ENCODE data around the gene CGB3. TPM values are rescaled to one million over a fixed set of nuclear protein-coding genes. Genes with fewer than 3 reads are reported as not detected.
A peak's percentile ranks its signal among the peaks of the same experiment; 100 is the strongest.

CGB3 gene
- total and polyA plus RNA-seq, 3 donors from 2014 or later = not detected

DNA sequence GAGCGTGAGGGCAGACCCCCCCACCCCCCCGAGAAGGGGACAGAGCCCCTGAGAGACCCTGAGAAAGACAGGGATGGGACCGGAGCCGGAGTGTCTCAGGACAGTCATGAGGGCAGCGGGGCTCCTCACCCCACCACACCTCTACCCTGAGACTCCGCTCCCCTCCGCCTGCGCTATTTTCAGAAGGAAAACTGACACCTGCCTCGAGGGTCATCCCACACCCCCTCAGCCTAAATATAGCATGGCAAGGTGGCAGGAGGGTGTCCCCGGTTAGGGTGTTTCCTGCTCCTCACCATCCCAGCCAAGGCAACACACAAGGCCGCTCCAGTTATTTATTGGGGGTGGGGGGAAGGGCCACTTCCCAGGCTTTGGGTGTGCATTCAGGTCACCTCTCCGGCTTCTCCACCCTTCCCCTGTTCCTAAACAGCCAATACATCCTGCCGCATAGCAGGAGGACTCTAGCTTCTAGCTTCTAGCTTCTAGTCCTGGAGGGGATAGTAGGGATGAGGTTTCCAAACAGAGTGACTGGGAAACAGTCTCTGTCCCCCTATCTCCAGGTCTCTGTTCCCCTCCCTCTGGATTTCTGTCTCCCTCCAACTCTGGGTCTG lies 41.9 kb upstream of the CGB3 start:
- H3K9me3 ChIP-seq = no peaks in the 10 kb centered on the region
- peaks cover 13% of the 10 kb centered on the region for H3K4me1 ChIP-seq
- no peak overlapping the region for H3K4me3 ChIP-seq
- TF ChIP-seq POLR2A (IDR thresholded peaks at IDR 0.05) = no peak
- TF ChIP-seq, protein P1, sequence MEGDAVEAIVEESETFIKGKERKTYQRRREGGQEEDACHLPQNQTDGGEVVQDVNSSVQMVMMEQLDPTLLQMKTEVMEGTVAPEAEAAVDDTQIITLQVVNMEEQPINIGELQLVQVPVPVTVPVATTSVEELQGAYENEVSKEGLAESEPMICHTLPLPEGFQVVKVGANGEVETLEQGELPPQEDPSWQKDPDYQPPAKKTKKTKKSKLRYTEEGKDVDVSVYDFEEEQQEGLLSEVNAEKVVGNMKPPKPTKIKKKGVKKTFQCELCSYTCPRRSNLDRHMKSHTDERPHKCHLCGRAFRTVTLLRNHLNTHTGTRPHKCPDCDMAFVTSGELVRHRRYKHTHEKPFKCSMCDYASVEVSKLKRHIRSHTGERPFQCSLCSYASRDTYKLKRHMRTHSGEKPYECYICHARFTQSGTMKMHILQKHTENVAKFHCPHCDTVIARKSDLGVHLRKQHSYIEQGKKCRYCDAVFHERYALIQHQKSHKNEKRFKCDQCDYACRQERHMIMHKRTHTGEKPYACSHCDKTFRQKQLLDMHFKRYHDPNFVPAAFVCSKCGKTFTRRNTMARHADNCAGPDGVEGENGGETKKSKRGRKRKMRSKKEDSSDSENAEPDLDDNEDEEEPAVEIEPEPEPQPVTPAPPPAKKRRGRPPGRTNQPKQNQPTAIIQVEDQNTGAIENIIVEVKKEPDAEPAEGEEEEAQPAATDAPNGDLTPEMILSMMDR (IDR thresholded peaks at IDR 0.05) = no peak
- no peaks in the 10 kb centered on the region for H3K36me3 ChIP-seq (ENCODE audit: low read depth, missing control alignments)
- DNase-seq = no peak
- intact Hi-C loops (cut with DNase I; ENCODE audit: low total_unique reads) = no loop called here
- H3K27me3 ChIP-seq = no peaks in the 10 kb centered on the region
- 57 to 65% methylated on average over 13 of the region's 13 CpGs for WGBS, 2 donors
- no peak overlapping the region for H3K27ac ChIP-seq

GRCh38 chr19:49064768-49065611 lies 40.9 kb upstream of the CGB3 start, which contains the start of gene NTF4:
Gene NTF4 (minus strand): TSS chr19:49064818. CDS start chr19:49061997, 2,821 bp downstream.
- WGBS, 2 donors = 5 to 19% methylated on average over 7 to 45 of the region's 53 CpGs
- Histone ChIP-seq H3K4me3 (peak within 1 kb of the TSS; percentile 18 to 27), H3K9me3 (no peaks in the 10 kb centered on the region), H3K4me1 (peaks cover 13% of the 10 kb centered on the region), H3K27ac (no peak within 1 kb of the TSS), H3K27me3 (no peaks in the 10 kb centered on the region), H3K36me3 (ENCODE audit: low read depth, missing control alignments) (no peaks in the 10 kb centered on the region)
- no peak for DNase-seq
- intact Hi-C loops (cut with DNase I; ENCODE audit: low total_unique reads) = no loop called here
- TF ChIP-seq POLR2A (IDR thresholded peaks at IDR 0.05) = no peak
- TF ChIP-seq, protein P1 (IDR thresholded peaks at IDR 0.05) = no peak

GRCh38 chr19:49064029-49064629 lies 40.0 kb upstream of the CGB3 start:
- no peak overlapping the region for H3K27ac ChIP-seq
- no peak overlapping the region for H3K4me3 ChIP-seq
- H3K9me3 ChIP-seq = no peaks in the 10 kb centered on the region
- TF ChIP-seq POLR2A (IDR thresholded peaks at IDR 0.05) = no peak
- TF ChIP-seq, protein P1 (IDR thresholded peaks at IDR 0.05) = no peak
- H3K36me3 ChIP-seq (ENCODE audit: low read depth, missing control alignments) = no peaks in the 10 kb centered on the region
- DNase-seq = no peak
- H3K4me1 ChIP-seq = peaks cover 13% of the 10 kb centered on the region
- no peaks in the 10 kb centered on the region for H3K27me3 ChIP-seq
- intact Hi-C loops (cut with DNase I; ENCODE audit: low total_unique reads) = no loop called here
- WGBS, 2 donors = 37 to 50% methylated on average over 9 to 10 of the region's 10 CpGs

DNA sequence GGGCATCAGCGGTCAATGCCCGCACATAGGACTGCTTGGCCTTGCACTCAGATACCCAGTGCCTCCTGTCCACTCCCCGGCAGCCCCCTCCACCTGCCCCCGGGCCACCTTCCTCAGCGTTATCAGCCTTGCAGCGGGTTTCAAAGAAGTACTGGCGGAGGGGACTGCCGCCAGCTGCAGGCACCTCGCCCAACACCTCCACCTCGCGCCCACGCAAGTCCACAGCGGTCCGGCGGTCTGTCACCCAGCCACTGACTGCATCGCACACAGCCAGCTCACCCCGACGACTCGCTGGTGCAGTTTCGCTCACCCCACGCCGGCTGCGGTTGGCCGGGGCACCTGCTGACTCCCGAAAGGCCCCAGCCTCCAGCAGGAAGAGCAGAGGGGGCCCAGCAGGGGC lies 37.3 kb upstream of the CGB3 start:
- intact Hi-C loops (cut with DNase I; ENCODE audit: low total_unique reads) = no loop called here
- 86 to 92% methylated on average over 13 to 25 of the region's 25 CpGs for WGBS, 2 donors
- Histone ChIP-seq H3K36me3 (ENCODE audit: low read depth, missing control alignments) (no peaks in the 10 kb centered on the region), H3K27ac (no peak overlapping the region), H3K9me3 (no peaks in the 10 kb centered on the region), H3K27me3 (no peaks in the 10 kb centered on the region), H3K4me1 (peaks cover 22% of the 10 kb centered on the region), H3K4me3 (no peak overlapping the region)
- no peak for DNase-seq
- TF ChIP-seq POLR2A (IDR thresholded peaks at IDR 0.05) = no peak
- TF ChIP-seq, protein P1 (IDR thresholded peaks at IDR 0.05) = no peak
